ENCODE results near the gene PLPP3.

PLPP3 gene

DNA sequence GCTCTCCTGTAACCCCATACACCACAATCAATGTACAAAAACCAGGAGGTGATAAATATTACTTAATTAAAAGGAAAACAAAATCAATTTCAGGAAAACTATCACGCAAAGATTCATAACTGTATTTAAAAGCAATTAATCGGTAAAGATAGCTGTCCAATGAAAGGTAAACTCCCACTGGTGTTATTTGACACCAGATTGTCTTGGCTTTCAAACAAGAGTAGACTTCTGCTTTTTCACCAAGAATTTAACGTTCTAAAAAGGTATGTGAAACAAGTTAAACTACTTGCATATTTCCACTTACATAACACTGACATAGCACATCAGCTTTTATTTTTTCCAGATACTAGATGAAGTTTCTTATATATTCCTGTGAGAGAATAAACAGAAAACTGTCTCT lies 3.5 kb downstream of the PLPP3 start:
- no peak for DNase-seq

GRCh38 chr1:56574794-56575193 lies 4.6 kb downstream of the PLPP3 start:
- no peak for DNase-seq

DNA sequence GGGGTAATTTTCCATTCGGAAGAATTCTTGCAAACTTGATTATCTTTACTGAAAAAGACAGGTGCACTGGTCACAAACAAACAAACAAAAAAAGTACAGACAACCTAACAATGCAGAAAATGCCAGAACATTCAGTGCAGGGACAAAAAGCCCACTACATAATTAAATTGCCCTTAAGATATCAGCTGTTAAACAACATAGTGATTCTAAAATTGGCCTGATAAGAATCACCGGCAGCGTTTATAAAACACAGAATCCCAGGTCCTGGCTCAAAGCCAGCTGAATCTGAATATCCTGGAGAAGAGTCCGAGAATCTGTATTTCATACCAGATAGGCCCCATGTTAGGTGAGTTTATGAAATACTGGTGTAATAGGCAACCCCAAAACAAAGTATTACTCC lies 6.1 kb downstream of the PLPP3 start:
- DNase-seq: no peak

DNA sequence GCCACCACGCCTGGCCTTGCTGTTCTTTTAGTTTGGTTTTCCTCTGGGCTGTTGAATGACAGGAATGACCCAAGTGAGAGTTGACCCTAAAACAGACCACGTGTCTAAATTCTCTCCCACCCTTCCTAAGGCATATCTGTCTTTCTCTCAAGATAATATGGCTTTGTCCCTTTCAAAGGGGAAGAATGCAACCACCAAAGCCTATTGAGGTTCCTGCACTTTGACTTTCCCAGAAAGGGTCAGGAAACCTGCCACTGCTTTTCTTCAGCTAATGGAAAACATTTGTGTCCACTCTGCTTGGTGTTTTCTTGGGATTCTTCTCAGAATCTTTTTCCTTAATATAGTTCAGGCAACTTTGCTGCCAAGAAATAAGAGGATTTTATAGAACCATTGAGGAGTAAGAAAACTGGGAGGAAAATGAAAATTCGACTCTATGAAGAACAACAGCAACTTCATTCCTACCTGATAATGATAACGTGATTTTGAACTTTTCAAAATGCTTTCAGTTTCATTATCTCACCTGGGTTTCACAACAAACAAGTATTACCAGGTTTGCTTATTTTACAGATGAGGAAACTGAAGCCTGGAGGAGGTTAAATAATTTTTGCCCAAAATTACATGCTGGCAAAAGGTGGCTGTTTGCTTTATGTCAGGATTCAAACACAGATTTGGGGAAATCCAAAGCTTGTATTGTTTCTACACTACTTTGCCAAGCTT lies 6.9 kb downstream of the PLPP3 start:
- DNase-seq: no peak

DNA sequence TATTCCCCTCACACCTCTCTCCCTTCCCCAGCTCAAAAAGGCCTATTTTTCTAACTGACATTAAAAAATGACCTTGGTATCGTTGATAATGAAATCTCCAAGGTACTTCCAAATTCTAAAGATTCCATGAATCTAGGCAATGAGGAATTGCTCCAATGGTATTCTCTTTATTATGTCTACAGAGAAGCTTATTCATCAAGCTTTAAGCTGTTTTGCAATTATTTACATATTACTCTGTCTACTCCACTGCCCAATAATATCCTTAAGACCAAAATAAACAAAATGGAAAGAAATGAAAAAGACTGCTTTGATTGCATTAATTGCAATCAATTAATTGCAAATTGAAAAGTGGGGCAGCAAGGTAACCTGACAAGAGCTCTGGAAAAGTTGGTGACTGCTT lies 7.9 kb downstream of the PLPP3 start:
- DNase-seq: no peak

DNA sequence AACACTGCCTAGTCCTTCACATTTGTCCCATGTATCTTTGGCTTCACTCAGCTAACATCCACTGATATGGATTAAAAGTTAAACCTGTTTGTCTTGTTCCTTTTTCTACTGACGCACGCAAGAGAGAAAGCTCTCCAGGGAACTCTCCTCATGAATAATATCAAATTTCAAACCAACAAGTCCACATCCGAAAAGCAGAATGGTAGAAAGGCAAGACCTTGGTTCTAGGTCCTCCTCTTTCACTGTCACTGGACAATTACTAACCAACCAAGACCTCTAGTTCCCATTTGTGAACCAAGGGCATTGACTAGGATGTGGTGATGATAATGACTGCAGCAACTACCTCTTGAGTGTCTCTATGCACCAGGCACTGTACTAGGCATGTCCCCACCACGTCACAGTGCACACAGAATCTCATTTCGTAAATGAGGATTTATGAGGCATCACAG lies 8.4 kb downstream of the PLPP3 start:
- no peak for DNase-seq

DNA sequence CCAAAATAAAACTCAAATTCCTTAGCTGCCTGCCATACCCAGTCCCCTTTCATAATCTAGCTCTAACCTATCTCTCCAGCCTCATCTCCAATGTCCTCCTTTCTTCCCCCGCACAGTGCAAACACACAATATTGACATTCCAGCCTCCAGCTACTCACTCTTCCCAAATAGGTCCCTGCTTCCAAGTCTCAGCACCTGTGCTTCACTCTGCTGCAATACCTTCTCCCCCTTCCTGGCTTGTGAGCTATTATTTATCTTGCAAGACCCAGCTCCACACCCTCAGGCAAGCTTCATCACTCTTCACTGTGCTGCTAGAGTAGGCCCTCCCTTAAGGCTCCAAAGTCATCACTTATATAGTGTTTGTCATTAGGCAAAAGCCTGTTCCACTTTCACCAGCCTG lies 9.7 kb downstream of the PLPP3 start:
- DNase-seq: no peak

GRCh38 chr1:56566994-56567393 lies 12.4 kb downstream of the PLPP3 start:
- no peak for DNase-seq

- no peak for DNase-seq
Measured at GRCh38 chr1:56566061-56566744, 13.2 kb downstream of the PLPP3 start.

- DNase-seq: no peak
Measured at GRCh38 chr1:56564615-56565014, 14.7 kb downstream of the PLPP3 start.

DNA sequence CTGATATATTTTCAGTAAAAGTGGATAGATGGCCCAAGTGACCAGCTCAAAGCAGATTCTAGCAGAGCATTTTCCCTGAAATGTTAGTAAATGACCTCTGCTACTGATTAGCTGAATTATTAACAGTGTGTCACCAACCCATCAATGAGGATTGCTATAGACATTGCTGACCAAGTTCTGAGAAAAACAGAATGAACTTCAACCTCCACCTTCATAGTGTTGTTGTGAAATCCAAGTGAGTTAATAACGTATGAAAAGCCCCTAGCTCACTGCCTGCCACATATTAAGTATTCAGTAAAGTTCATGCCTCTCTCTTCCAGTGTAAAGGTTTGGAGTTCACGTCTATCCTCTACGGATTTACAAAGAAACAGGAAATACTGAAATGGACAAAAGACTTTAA lies 15.8 kb downstream of the PLPP3 start:
- no peak for DNase-seq

GRCh38 chr1:56562891-56563452 lies 16.4 kb downstream of the PLPP3 start:
- DNase-seq: no peak

GRCh38 chr1:56561227-56562019 lies 17.9 kb downstream of the PLPP3 start:
- DNase-seq: no peak

- DNase-seq: no peak
Measured at GRCh38 chr1:56557746-56558145, 21.6 kb downstream of the PLPP3 start.

- no peak for DNase-seq
Measured at GRCh38 chr1:56555448-56555847, 23.9 kb downstream of the PLPP3 start.

DNA sequence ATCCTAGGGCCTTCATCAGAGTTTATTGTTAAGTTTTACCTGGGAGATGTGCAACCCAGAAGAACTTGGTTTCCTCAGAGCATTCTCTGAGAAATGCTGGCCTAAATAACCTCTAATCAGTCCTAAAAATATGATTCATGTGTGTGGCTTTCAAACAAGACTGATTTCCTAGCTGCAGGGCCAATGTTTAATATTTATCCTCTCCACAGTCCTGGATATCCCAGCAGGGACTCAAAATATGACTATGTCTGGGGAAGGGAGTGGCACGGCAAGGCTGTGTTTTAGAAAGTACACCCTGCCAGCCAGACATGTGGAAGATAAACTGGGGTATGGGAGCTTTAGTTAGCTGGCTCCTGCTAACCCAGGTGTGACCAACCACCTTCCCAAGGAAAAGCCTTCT lies 26.3 kb downstream of the PLPP3 start:
- no peak for DNase-seq

DNA sequence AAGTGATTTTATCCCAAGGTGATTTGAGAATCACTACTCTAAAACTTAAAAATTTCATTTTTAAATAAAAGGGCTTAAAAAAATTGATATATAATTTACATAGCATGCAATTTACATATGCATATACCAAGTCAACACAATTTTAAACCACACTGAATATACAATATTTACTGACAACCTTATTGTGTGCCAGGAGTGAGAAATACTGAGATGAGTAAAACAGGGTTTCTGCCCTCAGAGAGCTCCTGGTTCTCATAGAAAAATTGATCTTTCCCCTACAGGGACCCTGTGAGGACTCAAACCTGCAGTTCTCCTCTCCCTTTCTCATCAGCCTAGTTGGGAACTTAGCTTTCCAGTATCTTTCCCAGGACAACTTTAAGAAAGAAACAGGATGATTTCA lies 27.0 kb downstream of the PLPP3 start:
- no peak for DNase-seq

GRCh38 chr1:56551691-56552090 lies 27.7 kb downstream of the PLPP3 start:
- DNase-seq: no peak

DNA sequence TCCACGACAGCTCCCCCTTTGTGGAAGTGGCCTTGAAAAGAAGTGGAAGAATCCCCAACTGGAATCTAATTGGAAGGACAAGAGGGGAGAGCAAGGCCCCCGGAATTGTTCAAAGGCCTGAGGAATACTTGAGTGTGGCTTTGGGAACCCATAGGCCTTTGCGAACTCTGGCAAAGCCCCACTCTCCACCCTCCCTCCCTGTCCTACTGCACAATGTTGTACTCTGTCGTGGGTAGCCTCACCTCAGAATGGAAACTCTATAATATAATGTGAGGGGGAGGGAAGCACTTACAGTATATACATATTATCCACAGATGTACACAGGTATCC lies 28.5 kb downstream of the PLPP3 start:
- no peak for DNase-seq

- DNase-seq: no peak
Measured at GRCh38 chr1:56550138-56550858, 29.1 kb downstream of the PLPP3 start.

DNA sequence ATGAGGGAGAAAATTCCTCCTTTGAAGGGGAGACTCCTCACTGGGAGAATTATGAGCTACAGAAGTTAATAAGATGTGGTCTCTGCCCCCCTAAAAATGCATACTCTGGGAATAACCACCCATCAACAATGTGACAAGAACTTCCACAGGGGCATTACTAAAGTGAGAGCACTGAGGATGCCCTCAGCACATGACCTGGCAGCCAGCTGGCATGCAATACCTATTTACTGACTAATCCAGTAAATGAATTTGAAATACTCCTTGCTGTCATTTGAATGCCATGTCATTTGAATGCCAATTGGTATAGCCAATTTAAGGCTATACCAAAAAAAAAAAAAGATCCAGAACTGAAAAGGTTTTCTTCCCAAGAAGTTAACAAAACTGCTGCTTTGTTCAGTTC lies 30.8 kb downstream of the PLPP3 start:
- no peak for DNase-seq

- no peak for DNase-seq
Measured at GRCh38 chr1:56547977-56548376, 31.4 kb downstream of the PLPP3 start.

DNA sequence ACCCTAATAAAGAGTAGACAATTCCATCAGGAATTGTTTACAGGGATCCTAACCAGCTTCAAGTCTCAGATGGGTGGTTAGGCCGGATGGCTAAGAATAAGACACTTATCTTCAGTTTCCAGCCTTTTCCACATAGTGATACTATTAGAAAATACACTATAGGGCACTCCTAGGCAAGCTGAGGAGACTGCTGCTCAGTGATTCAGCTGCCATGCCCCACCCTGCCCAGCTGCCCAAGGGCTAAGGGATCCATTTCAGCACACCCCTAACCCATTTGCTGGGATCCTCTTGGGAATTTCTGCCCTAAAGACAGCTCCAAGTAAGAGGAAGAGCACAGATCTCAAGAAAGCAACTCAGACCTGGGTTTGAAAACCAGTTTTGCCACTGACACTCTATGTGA lies 31.9 kb downstream of the PLPP3 start:
- no peak for DNase-seq
